ENCODE results near the gene MYMX.

DNA sequence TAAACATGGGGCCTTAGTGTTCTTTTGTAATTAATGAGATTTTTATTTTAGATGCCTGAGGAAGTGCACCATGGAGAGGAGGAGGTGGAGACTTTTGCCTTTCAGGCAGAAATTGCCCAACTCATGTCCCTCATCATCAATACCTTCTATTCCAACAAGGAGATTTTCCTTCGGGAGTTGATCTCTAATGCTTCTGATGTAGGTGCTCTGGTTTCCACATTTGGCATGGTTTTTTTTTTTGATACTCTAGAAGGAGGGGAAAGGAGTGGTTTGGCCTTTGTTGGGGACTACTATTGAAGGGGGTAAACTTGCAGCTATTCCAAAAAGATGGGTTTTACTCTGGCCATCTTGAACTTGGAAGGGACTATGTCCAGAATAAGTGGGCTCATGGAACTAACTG, 31.9 kb downstream of the MYMX start:
- TF ChIP-seq POLR2A (IDR thresholded peaks at IDR 0.05; ENCODE audit: low read length) (no peak), GATA1 (IDR thresholded peaks at IDR 0.05; ENCODE audit: low read depth, low read length) (no peak)
